PC-9 (cell line): Measurements from ENCODE around the gene BACH2. TPM values are rescaled to one million over a fixed set of nuclear protein-coding genes. Genes with fewer than 3 reads are reported as not detected.

ENCODE experiments used
- BruUV-seq: library from RNA; stranded (reverse); fragments of 400-500 nt; replicated peaks from 2 replicates; lab custom pipeline; 2021; lab: Mats Ljungman, UMichigan
- CTCF ChIA-PET: fragments of 300-600 bp; sonication (Branson Sonifier 250); formaldehyde crosslinking; loops from one replicate; lab custom pipeline; 2022; ENCODE audit warnings: antibody characterized with exemption; lab: Charles Lee
- POLR2A ChIA-PET: fragments of 300-600 bp; sonication (Branson Sonifier 250); formaldehyde crosslinking; loops from one replicate; lab custom pipeline; 2022; ENCODE audit warnings: antibody characterized with exemption; ENCODE audit not compliant: unreplicated experiment; lab: Charles Lee
- DNase-seq, 2 experiments: peaks; one replicate each; pipeline versions ENCODE4 v3.0.0 to v3.0.0-alpha.2; 2015 to 2022; ENCODE audit warnings: mixed read lengths in 1 of 2
- H2AFZ ChIP-seq: fragments of 200-600 bp; sonication (generic); 2 replicates; pipeline ENCODE4 v1.8.1; 2017; ENCODE audit warnings: antibody characterized with exemption
- H3F3A ChIP-seq: fragments of 200-600 bp; sonication (generic); 2 replicates; pipeline ENCODE4 v1.8.1; 2017; ENCODE audit warnings: antibody characterized with exemption, mild to moderate bottlenecking, low read depth; ENCODE audit not compliant: insufficient read depth
- H3K27ac ChIP-seq: fragments of 200-600 bp; sonication (generic); 2 replicates; pipeline ENCODE4 v1.6.1; 2016; ENCODE audit warnings: mixed run types
- H3K27me3 ChIP-seq: fragments of 200-600 bp; sonication (generic); 2 replicates; pipeline ENCODE4 v1.6.1; 2016; ENCODE audit warnings: low read depth, mixed run types; ENCODE audit not compliant: insufficient read depth
- H3K36me3 ChIP-seq: fragments of 200-600 bp; sonication (generic); 2 replicates; pipeline ENCODE4 v1.6.1; 2016; ENCODE audit warnings: low read depth, mixed run types
- H3K4me1 ChIP-seq: fragments of 200-600 bp; sonication (generic); replicated peaks from 2 replicates; pipeline ENCODE4 v1.6.1; 2016; ENCODE audit warnings: mixed run types; ENCODE audit not compliant: insufficient read depth
- H3K4me2 ChIP-seq: fragments of 200-600 bp; sonication (generic); 2 replicates; pipeline ENCODE4 v1.6.1; 2017; ENCODE audit warnings: mixed run types
- H3K4me3 ChIP-seq: fragments of 200-600 bp; sonication (generic); 2 replicates; pipeline ENCODE4 v1.6.1; 2016; ENCODE audit warnings: mixed run types
- H3K79me2 ChIP-seq: fragments of 200-600 bp; sonication (generic); 2 replicates; pipeline ENCODE4 v1.6.1; 2017; ENCODE audit warnings: low read depth, mixed run types
- H3K9me2 ChIP-seq: fragments of 200-600 bp; sonication (generic); 2 replicates; pipeline ENCODE4 v1.8.1; 2017; ENCODE audit warnings: mild to moderate bottlenecking; ENCODE audit not compliant: insufficient read depth
- H3K9me3 ChIP-seq: fragments of 200-600 bp; sonication (generic); 2 replicates; pipeline ENCODE4 v1.8.1; 2016; ENCODE audit warnings: low read depth; ENCODE audit not compliant: insufficient read depth
- H4K20me1 ChIP-seq: fragments of 200-600 bp; sonication (generic); 2 replicates; pipeline ENCODE4 v1.8.1; 2017; ENCODE audit not compliant: insufficient read depth
- EZH2 ChIP-seq: fragments of 200-600 bp; sonication (generic); IDR thresholded peaks from 2 replicates; pipeline ENCODE4 v1.8.0; 2017; ENCODE audit warnings: antibody characterized with exemption, low read depth
- intact Hi-C: fragments of 100-400 bp; cut with micrococcal nuclease; formaldehyde crosslinking; loops from one replicate; pipeline ENCODE4 v1.10.0; 2022; ENCODE audit not compliant: unreplicated experiment
- total RNA-seq: library from RNA; stranded (reverse); gene quantifications from 2 replicates; pipeline ENCODE4 v1.2.3, GENCODE V29; 2021
- TF ChIP-seq, protein P1 (sequence below): fragments of 200-600 bp; sonication (generic); conservative IDR thresholded peaks from 2 replicates; pipeline ENCODE4 v1.6.1; 2017; ENCODE audit warnings: mixed run types, antibody characterized with exemption, mild to moderate bottlenecking, moderate library complexity

The BACH2 gene
- total RNA-seq, 1 experiment from 2014 or later, result 2.3 TPM

DNA sequence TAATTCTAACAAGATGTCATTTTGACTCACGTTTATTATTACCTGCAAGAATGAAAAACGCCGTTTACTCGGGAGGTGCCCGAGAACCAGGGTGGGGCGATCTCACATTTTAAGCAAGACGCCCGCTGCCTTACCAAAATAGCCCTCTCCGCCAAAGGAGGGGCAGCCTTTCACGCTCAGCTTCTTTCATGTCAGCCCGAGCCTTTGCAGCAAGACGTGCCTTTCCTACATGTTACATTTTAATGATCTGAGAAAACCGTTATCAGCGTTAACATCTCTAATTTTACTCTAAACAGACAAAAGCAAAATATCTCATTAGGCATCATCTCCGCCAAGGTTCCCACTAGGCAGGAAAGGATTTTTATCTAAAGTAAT is 2.0 kb downstream of the BACH2 start:
- no TSS peak for BruUV-seq
- H3K4me1 ChIP-seq, result peaks cover 9% of the 10 kb centered on the region; the same call in 1 of the 2 replicates
- DNase-seq, result no peak
- H3K9me3 ChIP-seq, result no peaks in the 10 kb centered on the region
- H3K27me3 ChIP-seq, result 0 out of 2 replicates have a peak, but pooled peaks cover 5% of the 10 kb centered on the region
- CTCF ChIA-PET, result no interaction called here
- no peaks in the 10 kb centered on the region for H4K20me1 ChIP-seq
- no peaks in the 10 kb centered on the region for H3K9me2 ChIP-seq
- H3K79me2 ChIP-seq, result no peaks in the 10 kb centered on the region
- intact Hi-C loops, result loop anchor here (10.0 kb wide), 1 partner anchor 200 kb away; no protein-coding TSS in a partner anchor
- POLR2A ChIA-PET, result no interaction called here
- TF ChIP-seq EZH2, result no peak
- TF ChIP-seq, protein P1, sequence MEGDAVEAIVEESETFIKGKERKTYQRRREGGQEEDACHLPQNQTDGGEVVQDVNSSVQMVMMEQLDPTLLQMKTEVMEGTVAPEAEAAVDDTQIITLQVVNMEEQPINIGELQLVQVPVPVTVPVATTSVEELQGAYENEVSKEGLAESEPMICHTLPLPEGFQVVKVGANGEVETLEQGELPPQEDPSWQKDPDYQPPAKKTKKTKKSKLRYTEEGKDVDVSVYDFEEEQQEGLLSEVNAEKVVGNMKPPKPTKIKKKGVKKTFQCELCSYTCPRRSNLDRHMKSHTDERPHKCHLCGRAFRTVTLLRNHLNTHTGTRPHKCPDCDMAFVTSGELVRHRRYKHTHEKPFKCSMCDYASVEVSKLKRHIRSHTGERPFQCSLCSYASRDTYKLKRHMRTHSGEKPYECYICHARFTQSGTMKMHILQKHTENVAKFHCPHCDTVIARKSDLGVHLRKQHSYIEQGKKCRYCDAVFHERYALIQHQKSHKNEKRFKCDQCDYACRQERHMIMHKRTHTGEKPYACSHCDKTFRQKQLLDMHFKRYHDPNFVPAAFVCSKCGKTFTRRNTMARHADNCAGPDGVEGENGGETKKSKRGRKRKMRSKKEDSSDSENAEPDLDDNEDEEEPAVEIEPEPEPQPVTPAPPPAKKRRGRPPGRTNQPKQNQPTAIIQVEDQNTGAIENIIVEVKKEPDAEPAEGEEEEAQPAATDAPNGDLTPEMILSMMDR, result no peak
- peak overlapping the region; percentile 57; the same call in 1 of the 2 replicates for H3K4me3 ChIP-seq
- H3K27ac ChIP-seq, result no peak overlapping the region
- peak overlapping the region; percentile 78 for H3K4me2 ChIP-seq
- H3K36me3 ChIP-seq, result no peaks in the 10 kb centered on the region
- no peak overlapping the region for H2AFZ ChIP-seq
- no peaks in the 10 kb centered on the region for H3F3A ChIP-seq

DNA sequence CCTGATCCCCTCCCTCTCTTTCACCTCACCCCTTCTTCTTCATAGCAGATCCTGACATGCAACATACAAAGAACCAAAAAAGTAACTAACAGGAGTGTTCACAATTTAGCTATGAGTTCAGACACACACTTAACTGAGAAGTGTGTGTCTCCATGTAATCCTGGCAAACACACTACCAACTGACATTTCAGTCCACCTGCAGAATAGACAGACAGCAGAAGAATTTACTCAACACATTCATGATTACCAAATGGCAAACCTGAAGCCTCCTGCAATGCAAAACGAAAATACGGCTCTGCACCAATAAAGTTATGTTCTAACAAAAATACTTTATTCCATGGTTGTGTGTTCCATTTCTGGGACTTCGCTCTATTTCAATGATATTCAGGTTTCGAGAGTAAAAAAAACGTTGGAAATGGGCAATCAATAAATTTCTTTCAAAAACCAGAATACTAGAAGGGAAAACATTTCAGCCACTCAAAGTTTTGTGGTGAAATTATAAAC is 2.6 kb downstream of the BACH2 start:
- no peaks in the 10 kb centered on the region for H3F3A ChIP-seq
- no peaks in the 10 kb centered on the region for H3K36me3 ChIP-seq
- no peak for TF ChIP-seq EZH2
- TF ChIP-seq, protein P1, result no peak
- no peak overlapping the region for H2AFZ ChIP-seq
- no TSS peak for BruUV-seq
- no peak overlapping the region for H3K4me2 ChIP-seq
- ChIA-PET POLR2A (no interaction called here), CTCF (no interaction called here)
- H3K79me2 ChIP-seq, result no peaks in the 10 kb centered on the region
- H3K4me3 ChIP-seq, result no peak overlapping the region
- DNase-seq, result no peak
- H3K9me2 ChIP-seq, result no peaks in the 10 kb centered on the region
- peaks cover 9% of the 10 kb centered on the region; the same call in 1 of the 2 replicates for H3K4me1 ChIP-seq
- H3K9me3 ChIP-seq, result no peaks in the 10 kb centered on the region
- intact Hi-C loops, result loop anchor here (10.0 kb wide), 1 partner anchor 199 kb away; no protein-coding TSS in a partner anchor
- H4K20me1 ChIP-seq, result no peaks in the 10 kb centered on the region
- H3K27me3 ChIP-seq, result 0 out of 2 replicates have a peak, but pooled peaks cover 5% of the 10 kb centered on the region
- H3K27ac ChIP-seq, result no peak overlapping the region

DNA sequence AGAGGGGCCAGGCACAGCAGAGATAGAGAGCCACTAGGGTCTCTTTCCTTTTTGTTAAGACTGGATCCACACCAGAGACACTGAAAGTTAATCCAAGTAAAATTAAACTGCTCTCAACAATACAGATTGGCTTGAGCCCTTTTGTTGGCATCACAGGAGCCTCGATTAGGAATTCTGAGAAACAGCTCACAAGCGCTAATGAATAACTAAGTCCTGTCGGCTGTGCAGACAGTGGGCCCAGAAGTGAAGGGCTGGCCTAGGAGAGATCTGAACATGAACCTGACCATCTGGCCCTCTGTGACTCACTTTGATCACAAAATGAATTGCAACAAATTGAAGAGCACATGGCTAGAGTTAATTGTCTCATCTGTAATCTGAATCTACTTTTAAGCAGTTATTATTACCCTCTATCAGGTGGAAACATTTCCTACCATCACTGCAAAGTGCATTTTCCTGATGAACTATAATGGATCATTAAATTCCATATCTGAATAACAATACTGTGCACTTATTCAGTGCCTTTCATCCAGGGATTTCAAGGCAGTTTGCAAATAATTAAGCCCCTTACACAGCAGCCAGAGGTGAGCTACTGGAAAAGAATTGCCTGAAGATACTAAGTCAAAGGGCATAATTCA is 3.2 kb downstream of the BACH2 start:
- peaks cover 6% of the 10 kb centered on the region; the same call in 1 of the 2 replicates for H3K4me1 ChIP-seq
- H3K27ac ChIP-seq, result no peak overlapping the region
- H2AFZ ChIP-seq, result no peak overlapping the region
- no peak for DNase-seq
- H3K4me3 ChIP-seq, result no peak overlapping the region
- intact Hi-C loops, result loop anchor here (10.0 kb wide), 1 partner anchor 199 kb away; no protein-coding TSS in a partner anchor
- no peak overlapping the region for H3K4me2 ChIP-seq
- TF ChIP-seq EZH2, result no peak
- TF ChIP-seq, protein P1, result no peak
- no TSS peak for BruUV-seq
- ChIA-PET POLR2A (no interaction called here), CTCF (interaction anchor here (0.7 kb wide), 1 partner anchor 100 kb away, joined by 3 read pairs; no protein-coding TSS in a partner anchor)
- no peaks in the 10 kb centered on the region for H3K79me2 ChIP-seq
- H3K9me2 ChIP-seq, result no peaks in the 10 kb centered on the region
- H3F3A ChIP-seq, result no peaks in the 10 kb centered on the region
- H4K20me1 ChIP-seq, result no peaks in the 10 kb centered on the region
- no peaks in the 10 kb centered on the region for H3K9me3 ChIP-seq
- H3K36me3 ChIP-seq, result no peaks in the 10 kb centered on the region
- 0 out of 2 replicates have a peak, but pooled peaks cover 5% of the 10 kb centered on the region for H3K27me3 ChIP-seq
